Neuron (in vitro differentiated cells): Measurements from ENCODE around the gene APBA2.

Experiments
- H2AFZ ChIP-seq: one replicate; pipeline ENCODE4 v1.6.1; 2013; ENCODE audit warnings: low read depth, mild to moderate bottlenecking, inconsistent platforms, low read length, moderate library complexity
- H3K27me3 ChIP-seq: one replicate; pipeline ENCODE4 v1.6.1; 2013; ENCODE audit warnings: low read length; ENCODE audit not compliant: insufficient read depth
- H3K36me3 ChIP-seq: one replicate; pipeline ENCODE4 v1.6.1; 2013; ENCODE audit warnings: low read length; ENCODE audit not compliant: insufficient read depth
- H3K4me1 ChIP-seq: one replicate; pipeline ENCODE4 v1.6.1; 2013; ENCODE audit warnings: low read length; ENCODE audit not compliant: insufficient read depth
- H3K4me3 ChIP-seq: 2 replicates; pipeline ENCODE4 v1.5.1; 2013; ENCODE audit warnings: mild to moderate bottlenecking, low read length, moderate library complexity
- H3K9me3 ChIP-seq: one replicate; pipeline ENCODE4 v1.6.1; 2013; ENCODE audit warnings: low read length

APBA2 gene

GRCh38 chr15:28977377-28978010 is 91.7 kb downstream of the APBA2 start:
- no peaks in the 10 kb centered on the region for H3K27me3 ChIP-seq
- no peaks in the 10 kb centered on the region for H3K36me3 ChIP-seq
- H3K4me3 ChIP-seq: no peak overlapping the region
- H2AFZ ChIP-seq: no peak overlapping the region
- H3K9me3 ChIP-seq: no peaks in the 10 kb centered on the region
- peaks cover 20% of the 10 kb centered on the region for H3K4me1 ChIP-seq

GRCh38 chr15:28978011-28978378 is 92.2 kb downstream of the APBA2 start:
- Histone ChIP-seq H3K36me3 (no peaks in the 10 kb centered on the region), H2AFZ (no peak overlapping the region), H3K9me3 (peaks cover 2% of the 10 kb centered on the region), H3K4me3 (no peak overlapping the region), H3K27me3 (no peaks in the 10 kb centered on the region), H3K4me1 (peaks cover 20% of the 10 kb centered on the region)

GRCh38 chr15:28978661-28979060 is 92.9 kb downstream of the APBA2 start:
- Histone ChIP-seq H3K9me3 (peaks cover 3% of the 10 kb centered on the region), H3K36me3 (no peaks in the 10 kb centered on the region), H3K4me1 (peaks cover 20% of the 10 kb centered on the region), H2AFZ (no peak overlapping the region), H3K27me3 (no peaks in the 10 kb centered on the region), H3K4me3 (no peak overlapping the region)

GRCh38 chr15:28979208-28979841 is 93.6 kb downstream of the APBA2 start:
- Histone ChIP-seq H2AFZ (no peak overlapping the region), H3K4me3 (no peak overlapping the region), H3K27me3 (no peaks in the 10 kb centered on the region), H3K4me1 (peaks cover 26% of the 10 kb centered on the region), H3K36me3 (no peaks in the 10 kb centered on the region), H3K9me3 (peaks cover 3% of the 10 kb centered on the region)

- peaks cover 3% of the 10 kb centered on the region for H3K9me3 ChIP-seq
- H2AFZ ChIP-seq: no peak overlapping the region
- no peaks in the 10 kb centered on the region for H3K36me3 ChIP-seq
- no peak overlapping the region for H3K4me3 ChIP-seq
- H3K27me3 ChIP-seq: no peaks in the 10 kb centered on the region
- H3K4me1 ChIP-seq: peaks cover 40% of the 10 kb centered on the region
These were observed 95.1 kb downstream of the APBA2 start for GRCh38 chr15:28980709-28981350.

- Histone ChIP-seq H3K4me3 (no peak overlapping the region), H3K36me3 (no peaks in the 10 kb centered on the region), H3K4me1 (peaks cover 44% of the 10 kb centered on the region), H3K9me3 (peaks cover 3% of the 10 kb centered on the region), H3K27me3 (no peaks in the 10 kb centered on the region), H2AFZ (no peak overlapping the region)
These were observed 95.6 kb downstream of the APBA2 start for GRCh38 chr15:28981351-28981720.

- Histone ChIP-seq H3K4me1 (peaks cover 44% of the 10 kb centered on the region), H3K36me3 (no peaks in the 10 kb centered on the region), H3K9me3 (peaks cover 3% of the 10 kb centered on the region), H2AFZ (no peak overlapping the region), H3K27me3 (no peaks in the 10 kb centered on the region), H3K4me3 (no peak overlapping the region)
These were observed 96.1 kb downstream of the APBA2 start for GRCh38 chr15:28981921-28982320.

GRCh38 chr15:28982886-28983285 is 97.1 kb downstream of the APBA2 start:
- no peaks in the 10 kb centered on the region for H3K27me3 ChIP-seq
- no peak overlapping the region for H2AFZ ChIP-seq
- H3K4me1 ChIP-seq: peaks cover 44% of the 10 kb centered on the region
- H3K4me3 ChIP-seq: no peak overlapping the region
- no peaks in the 10 kb centered on the region for H3K36me3 ChIP-seq
- H3K9me3 ChIP-seq: peaks cover 3% of the 10 kb centered on the region

- H3K27me3 ChIP-seq: no peaks in the 10 kb centered on the region
- H3K4me3 ChIP-seq: no peak overlapping the region
These were observed 97.9 kb downstream of the APBA2 start for GRCh38 chr15:28983432-28984311.

GRCh38 chr15:28984421-28985315 is 98.9 kb downstream of the APBA2 start:
- H3K9me3 ChIP-seq: peaks cover 3% of the 10 kb centered on the region
- H3K4me1 ChIP-seq: peaks cover 30% of the 10 kb centered on the region
- H3K4me3 ChIP-seq: peak overlapping the region; percentile 1
- no peaks in the 10 kb centered on the region for H3K36me3 ChIP-seq
- no peaks in the 10 kb centered on the region for H3K27me3 ChIP-seq
- no peak overlapping the region for H2AFZ ChIP-seq

More at GRCh38 chr15:28983432-28984311, 97.9 kb downstream of the APBA2 start:
- Histone ChIP-seq H3K4me1 (peaks cover 38% of the 10 kb centered on the region), H2AFZ (no peak overlapping the region), H3K9me3 (peaks cover 3% of the 10 kb centered on the region), H3K36me3 (no peaks in the 10 kb centered on the region)

- Histone ChIP-seq H3K36me3 (no peaks in the 10 kb centered on the region), H2AFZ (no peak overlapping the region), H3K4me3 (peak overlapping the region; percentile 1), H3K4me1 (peaks cover 30% of the 10 kb centered on the region), H3K27me3 (no peaks in the 10 kb centered on the region), H3K9me3 (peaks cover 3% of the 10 kb centered on the region)
These were observed 99.5 kb downstream of the APBA2 start for GRCh38 chr15:28985316-28985645.

GRCh38 chr15:28985691-28986090 is 99.9 kb downstream of the APBA2 start:
- H3K4me1 ChIP-seq: peaks cover 30% of the 10 kb centered on the region
- H2AFZ ChIP-seq: no peak overlapping the region
- peaks cover 3% of the 10 kb centered on the region for H3K9me3 ChIP-seq
- no peaks in the 10 kb centered on the region for H3K36me3 ChIP-seq
- H3K27me3 ChIP-seq: no peaks in the 10 kb centered on the region
- no peak overlapping the region for H3K4me3 ChIP-seq
